Right lobe of liver (tissue), 4 donors: ENCODE measurements around the gene OMD.

Source experiments
- POLR2A ChIP-seq: fragments of 450-650 bp; IDR thresholded peaks from one replicate; pipeline ENCODE4 v1.6.1; 2017; ENCODE audit warnings: antibody characterized with exemption, mild to moderate bottlenecking
- TF ChIP-seq, protein P1 (sequence below), 4 donors: fragments of 200-600 bp in 3 of 4; fragments of 450-650 bp in 1 of 4; IDR thresholded peaks; one replicate each; pipeline versions ENCODE4 v1.5.1 to v1.8.0; 2016 to 2022; ENCODE audit warnings: antibody characterized with exemption in 4 of 4, mild to moderate bottlenecking in 2 of 4
- donor health status: DM: no; HTN: no; CAD: no.
- donor health status: DM: no; HTN: no; CAD: no.
- donor health status: DM: no; HTN: yes; CAD: no.

DNA sequence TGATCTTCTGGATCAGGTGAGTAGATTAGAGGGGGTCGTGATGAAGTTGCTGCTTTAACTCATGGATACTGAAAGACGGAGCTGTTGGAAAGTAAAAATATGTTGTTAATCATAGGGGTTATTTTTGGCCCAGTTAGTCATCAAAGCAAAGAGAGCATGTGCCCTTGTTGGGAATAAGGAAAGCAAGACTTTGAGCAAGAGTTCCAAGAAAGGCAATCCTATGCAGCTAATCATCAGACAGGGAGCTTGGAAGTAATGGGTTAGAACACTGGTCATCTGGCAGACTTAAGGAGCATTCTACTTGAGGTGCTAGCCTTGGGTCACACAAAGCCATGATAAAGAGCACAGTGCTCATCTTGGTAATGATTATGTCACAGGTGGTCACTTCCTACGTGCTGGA lies 39.7 kb upstream of the OMD start:
- TF ChIP-seq, protein P1, sequence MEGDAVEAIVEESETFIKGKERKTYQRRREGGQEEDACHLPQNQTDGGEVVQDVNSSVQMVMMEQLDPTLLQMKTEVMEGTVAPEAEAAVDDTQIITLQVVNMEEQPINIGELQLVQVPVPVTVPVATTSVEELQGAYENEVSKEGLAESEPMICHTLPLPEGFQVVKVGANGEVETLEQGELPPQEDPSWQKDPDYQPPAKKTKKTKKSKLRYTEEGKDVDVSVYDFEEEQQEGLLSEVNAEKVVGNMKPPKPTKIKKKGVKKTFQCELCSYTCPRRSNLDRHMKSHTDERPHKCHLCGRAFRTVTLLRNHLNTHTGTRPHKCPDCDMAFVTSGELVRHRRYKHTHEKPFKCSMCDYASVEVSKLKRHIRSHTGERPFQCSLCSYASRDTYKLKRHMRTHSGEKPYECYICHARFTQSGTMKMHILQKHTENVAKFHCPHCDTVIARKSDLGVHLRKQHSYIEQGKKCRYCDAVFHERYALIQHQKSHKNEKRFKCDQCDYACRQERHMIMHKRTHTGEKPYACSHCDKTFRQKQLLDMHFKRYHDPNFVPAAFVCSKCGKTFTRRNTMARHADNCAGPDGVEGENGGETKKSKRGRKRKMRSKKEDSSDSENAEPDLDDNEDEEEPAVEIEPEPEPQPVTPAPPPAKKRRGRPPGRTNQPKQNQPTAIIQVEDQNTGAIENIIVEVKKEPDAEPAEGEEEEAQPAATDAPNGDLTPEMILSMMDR (IDR thresholded peaks at IDR 0.05), result no peak
- no peak for TF ChIP-seq POLR2A
